ENCODE measurements around the gene ECE1.

ECE1 gene

GRCh38 chr1:21266119-21266774, 24.0 kb downstream of the ECE1 start:
- no peak for DNase-seq

DNA sequence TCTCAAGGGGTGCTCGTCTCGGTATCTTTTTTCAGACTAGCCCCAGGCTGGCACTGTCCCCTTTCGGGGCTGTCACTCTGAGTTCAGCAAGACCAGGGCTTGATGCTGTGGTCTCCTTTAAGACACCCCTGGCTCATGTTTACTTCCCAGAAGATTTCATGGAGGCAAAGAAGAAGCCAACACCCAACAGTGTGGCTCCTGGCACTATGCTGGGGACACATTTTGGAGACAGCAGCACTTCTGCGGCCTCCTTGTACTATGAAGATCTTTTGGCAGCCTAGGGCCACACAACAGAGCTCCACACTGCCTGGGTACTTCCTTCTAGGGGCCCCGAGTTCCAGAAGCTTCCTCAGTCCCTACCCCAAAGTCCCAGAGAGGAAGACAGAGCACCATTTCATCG, 24.6 kb downstream of the ECE1 start:
- DNase-seq = no peak

DNA sequence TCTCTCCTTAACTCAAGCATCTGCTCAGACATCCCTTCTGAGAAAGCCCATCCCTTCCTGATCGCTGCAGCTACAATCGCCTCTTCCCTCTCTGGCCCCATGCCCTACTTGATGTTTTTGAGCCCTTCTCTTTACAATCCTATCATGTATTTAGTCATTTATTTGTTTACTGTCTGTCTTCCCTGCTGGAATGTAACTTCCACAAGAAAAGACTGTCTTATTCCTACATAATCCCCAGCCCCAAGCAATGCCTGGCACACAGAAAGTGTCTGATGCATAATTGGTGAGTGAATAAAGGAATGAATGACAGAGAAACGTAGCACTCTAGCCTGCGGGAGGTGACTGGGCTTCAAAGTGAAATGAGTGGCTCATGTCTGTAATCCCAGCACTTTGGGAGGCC, 25.4 kb downstream of the ECE1 start:
- DNase-seq = no peak

DNA sequence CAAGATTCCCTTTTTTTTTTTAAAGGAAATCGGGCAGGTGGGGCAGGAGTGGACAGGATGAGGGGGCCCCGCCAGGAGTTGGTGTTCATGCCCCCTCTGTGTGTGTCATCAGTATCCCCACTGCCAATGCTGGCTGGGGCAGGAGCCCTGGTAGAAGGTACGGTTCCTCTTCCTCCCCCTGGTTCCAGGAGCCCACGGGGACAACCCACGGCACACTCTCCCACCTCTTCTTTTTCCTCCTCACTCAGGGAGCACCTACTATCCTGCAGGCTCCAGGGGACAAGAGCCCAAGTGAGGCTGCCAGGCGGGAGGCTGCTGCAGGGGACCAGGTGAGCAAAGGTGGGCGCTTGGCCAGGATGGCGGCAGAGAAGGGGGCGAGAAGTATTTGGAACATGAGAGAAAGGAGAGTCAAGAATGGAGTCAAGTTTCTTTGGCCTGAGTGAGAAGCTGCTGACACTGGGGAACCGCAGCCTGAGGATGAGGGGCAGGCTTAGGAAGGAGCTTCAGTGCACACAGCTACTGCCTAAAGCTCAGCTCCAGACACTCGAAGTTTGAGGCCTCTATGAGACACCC, 26.5 kb downstream of the ECE1 start:
- DNase-seq = no peak

DNA sequence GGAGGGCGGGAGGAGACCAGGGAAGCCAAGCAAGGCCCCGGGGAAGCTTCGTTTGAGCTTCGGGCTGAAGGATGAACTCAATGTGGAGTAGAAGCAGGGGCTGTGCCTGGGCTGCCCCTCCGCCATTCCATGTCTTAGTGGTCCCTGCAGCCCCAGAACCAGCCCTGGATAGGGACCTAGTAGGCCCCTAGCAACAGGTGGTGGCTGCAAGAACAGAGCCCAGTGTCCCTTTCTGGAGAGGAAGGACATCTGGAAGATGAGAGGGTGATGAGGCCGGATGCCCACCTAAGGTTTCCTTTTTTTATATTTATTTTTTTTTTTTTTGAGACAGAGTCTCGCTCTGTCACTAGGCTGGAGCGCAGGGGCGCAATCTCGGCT, 27.2 kb downstream of the ECE1 start:
- no peak for DNase-seq

GRCh38 chr1:21262293-21263051, 27.8 kb downstream of the ECE1 start:
- DNase-seq = no peak

DNA sequence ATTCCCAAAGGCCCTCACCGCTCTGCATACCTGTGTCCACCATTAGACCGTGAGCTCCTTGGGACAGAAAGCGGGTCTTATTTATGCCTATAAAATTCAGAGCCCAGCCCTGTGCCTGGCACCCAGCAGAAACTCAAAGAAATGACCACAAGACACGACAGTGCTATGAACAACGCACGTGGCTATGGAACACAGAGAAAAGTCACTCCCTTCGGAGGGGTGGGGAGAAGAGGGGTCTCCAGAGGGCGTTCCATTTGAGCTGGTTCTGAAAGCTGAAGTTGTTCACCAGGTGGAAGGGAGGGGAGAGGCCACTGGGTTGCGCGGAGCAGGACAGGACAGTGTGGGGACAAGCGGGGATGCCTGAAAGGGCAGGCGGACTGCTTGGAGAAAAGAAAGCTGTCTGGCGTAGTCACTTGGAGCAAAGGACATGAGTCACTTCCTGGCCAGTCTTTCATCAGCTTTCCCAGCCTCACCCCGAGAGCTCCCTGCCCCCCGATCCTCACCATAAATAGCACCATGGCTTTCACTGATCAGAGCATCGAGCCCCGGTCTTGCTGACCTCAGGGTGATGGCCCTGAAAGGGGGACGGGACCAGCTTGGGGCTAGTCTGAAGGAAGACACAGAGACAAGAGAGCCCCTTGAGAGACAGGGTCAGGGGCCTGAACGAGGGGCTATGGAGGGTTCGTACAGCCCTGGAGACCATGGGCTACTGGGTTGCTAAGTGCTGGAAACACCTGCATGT, 28.5 kb downstream of the ECE1 start:
- peak; percentile 49 for DNase-seq

DNA sequence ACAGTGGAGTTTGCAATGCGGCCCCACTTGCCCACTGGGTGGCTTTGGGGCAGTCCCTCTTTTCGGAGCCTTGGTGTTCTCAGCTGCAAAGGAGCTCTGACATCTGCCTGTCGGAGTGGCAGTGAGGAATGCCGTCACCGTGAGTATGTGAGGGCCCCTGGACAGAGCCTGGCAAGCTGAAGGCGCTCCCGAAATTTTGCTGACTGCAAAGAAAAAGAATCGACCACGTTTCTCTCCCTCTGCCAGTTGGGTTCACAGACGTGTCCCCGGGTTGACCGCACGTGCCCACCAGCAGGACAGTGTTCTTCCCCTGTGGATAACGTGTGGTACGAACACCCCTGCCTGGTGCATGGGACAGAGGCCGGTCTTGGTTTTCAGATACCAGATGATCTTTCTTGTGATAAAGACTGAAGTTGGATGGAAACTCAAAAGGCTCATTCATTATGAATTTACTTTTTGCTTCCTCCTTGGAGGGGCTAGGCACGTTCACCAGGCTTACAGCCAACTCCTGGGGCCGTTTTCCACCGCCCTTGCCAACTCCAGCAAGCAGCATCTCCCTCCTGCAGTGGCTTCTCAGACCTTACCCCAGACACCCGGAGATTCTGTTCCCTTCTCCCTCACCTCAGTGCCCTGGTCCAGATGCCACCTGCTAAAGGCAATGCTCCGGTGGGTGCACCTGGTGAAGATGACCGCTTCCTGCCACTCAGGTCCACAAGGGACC, 29.7 kb downstream of the ECE1 start:
- no peak for DNase-seq

GRCh38 chr1:21259316-21260076, 30.8 kb downstream of the ECE1 start:
- no peak for DNase-seq

DNA sequence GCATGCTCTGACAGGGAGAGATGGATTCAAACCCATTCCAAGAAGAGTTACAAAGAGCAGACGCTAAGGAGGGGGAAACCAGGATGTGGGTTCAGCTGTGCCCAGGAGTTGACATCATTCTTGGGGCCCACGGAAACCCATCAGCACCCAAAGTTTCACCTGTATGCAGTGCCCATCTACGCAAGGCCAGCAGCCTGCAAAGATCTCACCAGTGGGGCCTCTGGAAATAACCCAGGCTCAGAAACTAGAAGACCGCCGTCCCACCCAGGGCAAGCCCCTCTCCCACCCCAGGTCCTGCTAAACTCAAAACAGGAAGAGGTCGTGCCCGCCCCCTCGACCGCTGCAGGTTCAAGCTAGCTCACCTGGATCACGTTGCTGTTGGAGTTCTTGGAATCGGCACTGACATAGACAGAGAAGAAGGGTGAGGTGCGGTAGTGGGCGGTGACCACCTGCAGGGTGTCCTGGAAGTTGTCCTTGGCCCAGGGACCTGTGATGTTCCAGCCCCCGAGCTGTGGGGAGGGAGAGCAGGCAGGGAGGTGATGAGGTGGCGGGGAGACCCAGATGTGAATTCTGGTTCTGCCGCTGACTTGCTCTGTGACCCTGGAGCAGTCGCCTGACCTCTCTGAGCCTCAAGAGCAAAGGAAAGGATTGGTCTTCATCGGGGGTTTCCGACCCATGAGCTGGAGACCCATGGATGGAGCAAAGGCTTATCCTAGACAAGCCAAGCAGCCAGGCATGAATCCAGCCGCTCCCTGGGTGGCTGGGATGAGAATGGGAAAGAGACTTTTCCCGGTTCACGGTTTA, 31.7 kb downstream of the ECE1 start:
- peak; percentile 33 for DNase-seq

DNA sequence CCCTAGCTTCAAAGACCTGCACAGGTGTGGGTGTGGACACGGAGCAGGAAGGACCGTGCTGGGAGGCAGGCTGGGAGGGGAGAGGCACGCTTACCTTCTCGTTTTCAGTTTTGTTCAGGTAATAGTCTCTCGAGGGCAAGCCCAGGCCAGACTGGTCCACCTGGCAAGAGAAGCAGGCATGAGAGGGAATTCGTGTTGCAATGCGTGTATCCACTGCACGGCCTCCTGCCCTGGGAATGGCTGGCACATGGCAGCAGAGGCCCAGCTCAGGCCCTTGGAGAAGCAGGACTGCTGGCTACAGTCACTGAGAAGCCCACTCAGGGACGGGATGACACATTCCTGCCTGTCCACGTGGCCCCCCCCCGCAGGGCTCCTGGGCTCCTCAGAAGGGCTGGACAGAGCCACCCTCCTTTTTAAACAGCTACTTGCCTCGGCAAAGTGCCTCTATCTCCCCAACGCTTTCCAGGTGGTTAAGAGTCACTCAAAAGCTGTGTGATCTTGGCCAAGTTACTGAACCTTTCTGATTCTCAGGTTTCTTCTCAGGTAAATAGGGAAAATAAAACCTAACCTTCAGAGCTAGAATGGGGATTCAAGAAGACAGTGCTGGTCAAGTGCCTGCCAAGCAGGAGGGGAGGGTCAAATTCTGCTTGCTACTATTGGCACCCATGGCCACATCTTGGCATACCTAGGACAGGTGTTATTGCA, 32.7 kb downstream of the ECE1 start:
- no peak for DNase-seq

GRCh38 chr1:21256776-21257175, 33.5 kb downstream of the ECE1 start:
- no peak for DNase-seq

- DNase-seq = no peak
Measured at GRCh38 chr1:21255943-21256320, 34.3 kb downstream of the ECE1 start.

- peak; percentile 82 for DNase-seq
Measured at GRCh38 chr1:21255284-21255942, 34.9 kb downstream of the ECE1 start.

- DNase-seq = no peak
Measured at GRCh38 chr1:21254335-21254951, 35.8 kb downstream of the ECE1 start.

DNA sequence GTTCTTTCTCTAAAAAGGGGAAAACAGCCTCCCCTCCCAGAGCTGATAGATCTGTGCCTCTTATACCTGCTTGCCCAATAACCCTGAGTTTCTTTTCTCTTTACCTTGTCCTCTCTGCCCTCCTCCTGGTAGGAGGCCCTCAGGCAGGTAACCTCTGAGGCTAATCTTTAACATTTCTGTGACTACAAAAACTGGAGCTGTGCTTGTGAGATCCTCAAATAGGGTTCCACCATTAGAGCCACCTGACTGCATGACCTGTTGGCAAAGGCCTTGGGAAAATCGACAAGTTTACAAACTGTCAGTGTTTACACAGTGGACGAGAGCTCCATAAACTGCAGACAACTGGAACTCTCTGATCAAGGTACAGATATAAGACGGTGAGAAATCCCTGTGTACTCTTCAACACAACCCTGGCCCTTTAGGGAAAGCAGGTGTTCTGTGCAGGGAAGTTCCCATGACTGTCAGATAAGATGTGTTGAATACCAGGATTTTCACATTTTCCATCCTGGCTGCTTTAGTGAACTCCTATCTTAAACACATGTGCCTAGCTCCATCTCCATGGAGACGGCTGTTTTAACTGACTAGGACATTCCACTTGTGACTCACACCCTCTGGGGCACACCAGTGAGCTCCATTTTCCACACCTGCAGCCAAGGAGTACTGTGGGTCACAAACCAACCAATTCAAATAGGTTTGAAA, 38.3 kb downstream of the ECE1 start:
- peak; percentile 16 for DNase-seq

DNA sequence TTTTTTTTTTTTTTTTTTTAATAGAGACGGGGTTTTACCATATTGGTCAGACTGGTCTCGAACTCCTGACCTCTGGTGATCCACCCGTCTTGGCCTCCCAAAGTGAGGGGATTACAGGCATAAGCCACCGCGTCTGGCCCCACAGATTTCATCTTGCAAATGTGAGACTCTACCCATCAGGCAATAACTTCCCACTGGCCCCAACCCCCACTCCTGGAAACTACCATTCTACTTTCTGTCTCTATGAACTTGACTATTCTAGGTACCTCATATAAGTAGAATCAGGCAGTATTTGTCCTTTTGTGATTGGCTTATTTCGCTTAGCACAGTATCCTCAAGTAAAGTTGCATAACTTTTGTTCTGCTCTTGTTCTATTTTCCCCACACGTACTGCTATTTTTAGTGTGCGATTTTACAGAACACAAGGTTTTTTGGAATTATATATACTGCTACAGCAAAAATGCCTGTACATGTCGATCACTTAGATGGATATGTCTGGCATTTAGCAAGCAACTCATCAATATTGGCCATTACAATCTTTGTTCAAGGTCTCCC, 40.2 kb downstream of the ECE1 start:
- DNase-seq = no peak

DNA sequence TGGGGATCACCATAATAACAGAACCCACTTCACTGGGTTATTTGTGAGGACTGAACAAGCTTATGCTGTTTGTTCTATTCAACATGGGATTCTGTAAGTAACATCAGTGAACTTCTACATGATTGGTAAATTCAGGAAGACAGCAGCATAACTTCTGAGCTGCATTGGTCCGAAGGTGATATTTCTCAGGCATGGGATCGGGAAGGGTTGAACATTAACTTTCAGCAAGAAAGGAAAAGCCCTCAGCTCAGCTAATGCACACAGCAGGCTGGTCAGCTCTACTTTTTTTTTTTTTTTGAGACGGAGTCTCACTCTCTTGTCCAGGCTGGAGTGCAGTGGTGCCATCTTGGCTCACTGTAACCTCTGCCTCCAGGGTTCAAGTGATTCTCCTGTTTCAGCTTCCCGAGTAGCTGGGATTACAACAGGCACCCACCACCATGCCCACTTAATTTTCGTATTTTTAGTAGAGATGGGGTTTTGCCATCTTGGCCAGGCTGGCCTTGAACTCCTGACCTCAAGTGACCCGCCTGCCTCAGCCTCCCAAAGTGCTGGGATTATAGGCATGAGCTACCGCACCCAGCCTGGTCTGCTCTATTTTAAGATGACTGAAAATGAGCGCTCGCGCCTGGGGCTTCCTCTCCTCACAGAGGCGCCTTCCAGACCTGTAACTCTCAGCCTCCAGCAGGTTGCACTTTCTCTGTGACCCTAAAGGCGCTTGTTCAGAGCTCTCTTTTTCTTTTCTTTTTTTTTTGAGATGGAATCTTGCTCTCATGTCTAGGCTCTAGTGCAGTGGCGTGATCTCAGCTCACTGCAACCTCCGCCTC, 42.2 kb downstream of the ECE1 start:
- no peak for DNase-seq

Measured in activated CD4-positive, alpha-beta T cell treated with anti-CD3 and anti-CD28 coated beads, Interleukin-2, amount 50 U/mL, for 16 hours (primary cell).